ENCODE data around the gene TCF4. TPM values are rescaled to one million over a fixed set of nuclear protein-coding genes. Genes with fewer than 3 reads are reported as not detected.

Gene TCF4
- total and polyA plus RNA-seq, 2 of the 13 experiments (the other 11 are each of a cell fraction or from before 2014, with no cell fraction given): not detected

DNA sequence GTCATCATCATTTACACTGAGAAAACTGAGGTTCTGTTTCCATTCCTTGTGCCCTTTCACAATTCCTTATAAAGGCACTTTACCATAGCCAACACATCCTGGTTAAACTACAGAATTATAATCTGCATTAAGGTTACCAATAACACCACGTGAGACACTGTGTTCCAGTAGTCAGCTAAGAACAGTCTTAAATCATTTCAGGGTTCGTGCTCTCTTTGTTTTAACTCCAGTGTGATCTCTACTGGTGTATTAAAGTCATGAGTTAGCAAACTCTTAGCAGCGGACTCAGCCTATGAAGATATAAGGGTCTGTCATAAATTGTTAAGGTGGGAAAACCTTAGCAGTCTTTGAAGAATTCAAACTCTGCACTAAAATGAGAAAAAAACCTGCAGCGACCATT, 53.0 kb downstream of the TCF4 start:
- no peak for FAIRE-seq
- TF ChIP-seq, protein P1, sequence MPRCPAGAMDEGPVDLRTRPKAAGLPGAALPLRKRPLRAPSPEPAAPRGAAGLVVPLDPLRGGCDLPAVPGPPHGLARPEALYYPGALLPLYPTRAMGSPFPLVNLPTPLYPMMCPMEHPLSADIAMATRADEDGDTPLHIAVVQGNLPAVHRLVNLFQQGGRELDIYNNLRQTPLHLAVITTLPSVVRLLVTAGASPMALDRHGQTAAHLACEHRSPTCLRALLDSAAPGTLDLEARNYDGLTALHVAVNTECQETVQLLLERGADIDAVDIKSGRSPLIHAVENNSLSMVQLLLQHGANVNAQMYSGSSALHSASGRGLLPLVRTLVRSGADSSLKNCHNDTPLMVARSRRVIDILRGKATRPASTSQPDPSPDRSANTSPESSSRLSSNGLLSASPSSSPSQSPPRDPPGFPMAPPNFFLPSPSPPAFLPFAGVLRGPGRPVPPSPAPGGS (CRISPR knock-in tag; IDR thresholded peaks at IDR 0.05): no peak
- TF ChIP-seq ZNF749 (CRISPR knock-in tag; IDR thresholded peaks at IDR 0.05; ENCODE audit: borderline replicate concordance) (no peak), ZFP36 (IDR thresholded peaks at IDR 0.05; ENCODE audit: borderline replicate concordance, low read depth, low read length, partially characterized antibody) (no peak), SALL2 (CRISPR knock-in tag; IDR thresholded peaks at IDR 0.05) (no peak), SRY (CRISPR knock-in tag; IDR thresholded peaks at IDR 0.05) (no peak), KMT2B (CRISPR knock-in tag; IDR thresholded peaks at IDR 0.05) (no peak), MXD4 (CRISPR knock-in tag; IDR thresholded peaks at IDR 0.05) (no peak), ZFP62 (CRISPR knock-in tag; IDR thresholded peaks at IDR 0.05) (no peak), ATRX (CRISPR knock-in tag; IDR thresholded peaks at IDR 0.05; ENCODE audit: borderline replicate concordance) (no peak), JDP2 (CRISPR knock-in tag; IDR thresholded peaks at IDR 0.05; ENCODE audit: borderline replicate concordance) (no peak)
- TF ChIP-seq, protein P2, sequence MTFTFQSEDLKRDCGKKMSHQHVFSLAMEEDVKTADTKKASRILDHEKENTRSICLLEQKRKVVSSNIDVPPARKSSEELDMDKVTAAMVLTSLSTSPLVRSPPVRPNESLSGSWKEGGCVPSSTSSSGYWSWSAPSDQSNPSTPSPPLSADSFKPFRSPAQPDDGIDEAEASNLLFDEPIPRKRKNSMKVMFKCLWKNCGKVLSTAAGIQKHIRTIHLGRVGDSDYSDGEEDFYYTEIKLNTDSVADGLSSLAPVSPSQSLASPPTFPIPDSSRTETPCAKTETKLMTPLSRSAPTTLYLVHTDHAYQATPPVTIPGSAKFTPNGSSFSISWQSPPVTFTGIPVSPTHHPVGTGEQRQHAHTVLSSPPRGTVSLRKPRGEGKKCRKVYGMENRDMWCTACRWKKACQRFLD (CRISPR knock-in tag; IDR thresholded peaks at IDR 0.05; ENCODE audit: borderline replicate concordance): no peak
- H3K9ac ChIP-seq (ENCODE audit: insufficient read depth, low read depth, low read length): no peak overlapping the region
- ChIA-PET POLR2A (no interaction called here), CTCF (ENCODE audit: low intra/inter-chr PET ratio, low total read pairs) (no interaction called here)
- no peak overlapping the region for H3K4me2 ChIP-seq (ENCODE audit: low read depth, low read length)
- intact Hi-C loops (cut with micrococcal nuclease; ENCODE audit: unreplicated experiment): no loop called here
- no peak overlapping the region for H2AFZ ChIP-seq (ENCODE audit: low read length)
- no TSS peak for BruUV-seq (replicated peaks)
- ATAC-seq: no peak
- no peaks in the 10 kb centered on the region for H3K4me1 ChIP-seq (ENCODE audit: insufficient read depth, low read length)
- WGBS (ENCODE audit: low lambda C conversion rate): 2% methylated on average over 4 of the region's 4 CpGs
- in situ Hi-C loops (cut with HindIII; ENCODE audit: extremely low pct_ligation_motif_present, low pct_unique_long_range_greater_than_20kb): no loop called here
- H3K79me2 ChIP-seq (ENCODE audit: insufficient read depth, low read length): no peaks in the 10 kb centered on the region
- no peak overlapping the region for H3K4me3 ChIP-seq (replicated peaks in 1 of 3; ENCODE audit: insufficient read depth in 1 of 3, low read depth in 2 of 3, low read length in 3 of 3)
- no peaks in the 10 kb centered on the region for H3K27me3 ChIP-seq (ENCODE audit: control insufficient read depth in 1 of 2, insufficient read depth in 2 of 2, low read length in 2 of 2)
- no peak for DNase-seq (ENCODE audit: low spot score)
- no peak overlapping the region for H3K27ac ChIP-seq (ENCODE audit: extremely low read length, insufficient read depth, low read length)
- no peaks in the 10 kb centered on the region for H3K9me3 ChIP-seq (ENCODE audit: low read length)
- no peaks in the 10 kb centered on the region for H4K20me1 ChIP-seq (ENCODE audit: insufficient read depth, low read length)
- no peaks in the 10 kb centered on the region for H3K36me3 ChIP-seq (replicated peaks in 1 of 2; ENCODE audit: control insufficient read depth in 1 of 2, insufficient read depth in 2 of 2, low read length in 2 of 2)

All from HepG2 (cell line).